HCT116 (cell line): ENCODE measurements around the gene TOX2. TPM values are rescaled to one million over a fixed set of nuclear protein-coding genes. Genes with fewer than 3 reads are reported as not detected.

Experiments
- ATAC-seq: fragments of 200-7000 bp; cut with Tn5 transposase; 2 replicates; pipeline ENCODE4 v1.9.1; 2020; ENCODE audit warnings: mild to moderate bottlenecking, moderate library complexity
- BruUV-seq: library from RNA; stranded (reverse); fragments of 400-500 nt; replicated peaks from 2 replicates; lab custom pipeline; 2021; lab: Mats Ljungman, UMichigan
- CTCF ChIA-PET: fragments of 300-600 bp; sonication (Branson Sonifier 250); formaldehyde crosslinking; loops from one replicate; lab custom pipeline; 2021; ENCODE audit warnings: antibody characterized with exemption; lab: Charles Lee
- POLR2A ChIA-PET: fragments of 300-600, 350-600 bp; sonication (Branson Sonifier 250); formaldehyde crosslinking; loops from one replicate; lab custom pipeline; 2021; ENCODE audit warnings: antibody characterized with exemption; lab: Charles Lee
- RAD21 ChIA-PET, 2 experiments: fragments of 300-600 bp; sonication (Branson Sonifier 250); formaldehyde crosslinking; loops; one replicate each; lab custom pipeline; 2023; ENCODE audit warnings: low total read pairs in 2 of 2; ENCODE audit not compliant: uncharacterized antibody in 2 of 2, unreplicated experiment in 2 of 2, low non-redundant PET in 1 of 2; lab: Charles Lee
- DNase-seq: peaks from one replicate; pipeline ENCODE4 v3.0.0-alpha.2; 2010; ENCODE audit warnings: low read depth, low spot score
- H2AFZ ChIP-seq: fragments of 200-600 bp; shearing (Covaris generic), sonication (generic); 2 replicates; pipeline ENCODE4 v1.6.1; 2017; ENCODE audit warnings: low read depth, mixed run types, mixed read lengths, antibody characterized with exemption, low read length; ENCODE audit not compliant: poor library complexity, severe bottlenecking
- H3K27ac ChIP-seq: 2 replicates; pipeline ENCODE4 v1.5.1; 2012; ENCODE audit warnings: low read depth, low read length
- H3K27me3 ChIP-seq: fragments of 200-600 bp; sonication (generic); 2 replicates; pipeline ENCODE4 v1.6.1; 2016; ENCODE audit warnings: mixed run types, low read length, mixed read lengths; ENCODE audit not compliant: insufficient read depth
- H3K36me3 ChIP-seq, 2 experiments: fragments of 200-500 bp in 1 of 2; fragments of 200-600 bp in 1 of 2; sonication (Bioruptor generic) in 1 of 2; sonication (generic) in 1 of 2; 2 replicates each; pipeline versions ENCODE4 v1.5.1 to v1.6.1; 2014 to 2016; ENCODE audit warnings: low read length in 2 of 2, inconsistent platforms in 1 of 2, mixed read lengths in 1 of 2, mixed run types in 1 of 2; ENCODE audit not compliant: insufficient read depth in 2 of 2, control insufficient read depth in 1 of 2
- H3K4me1 ChIP-seq, 2 experiments: fragments of 200-600 bp in 1 of 2; sonication (generic) in 1 of 2; 2 replicates each; pipeline versions ENCODE4 v1.5.1 to v1.6.1; 2012 to 2017; ENCODE audit warnings: low read length in 2 of 2, inconsistent platforms in 1 of 2, mild to moderate bottlenecking in 1 of 2, mixed read lengths in 1 of 2, mixed run types in 1 of 2, moderate library complexity in 1 of 2; ENCODE audit not compliant: insufficient read depth in 2 of 2, control insufficient read depth in 1 of 2
- H3K4me2 ChIP-seq: fragments of 200-600 bp; sonication (generic); 2 replicates; pipeline ENCODE4 v1.6.1; 2017; ENCODE audit warnings: mixed run types, low read length, mixed read lengths
- H3K4me3 ChIP-seq, 2 experiments: fragments of 200-600 bp in 1 of 2; sonication (generic) in 1 of 2; replicated peaks in 1 of 2; 2 replicates each; pipeline ENCODE4 v1.5.1; 2011 to 2016; ENCODE audit warnings: low read length in 2 of 2, control low read depth in 1 of 2, low read depth in 1 of 2, mild to moderate bottlenecking in 1 of 2, mixed read lengths in 1 of 2, mixed run types in 1 of 2
- H3K79me2 ChIP-seq: fragments of 200-600 bp; sonication (generic); 2 replicates; pipeline ENCODE4 v1.6.1; 2017; ENCODE audit warnings: mild to moderate bottlenecking, mixed run types, low read length, moderate library complexity, mixed read lengths; ENCODE audit not compliant: insufficient read depth
- H3K9ac ChIP-seq: fragments of 200-600 bp; sonication (generic); 2 replicates; pipeline ENCODE4 v1.6.1; 2016; ENCODE audit warnings: low read length, mixed read lengths
- H3K9me2 ChIP-seq: fragments of 200-600 bp; sonication (generic), shearing (Covaris generic); 2 replicates; pipeline ENCODE4 v1.6.1; 2017; ENCODE audit warnings: mixed run types, mild to moderate bottlenecking, moderate library complexity; ENCODE audit not compliant: insufficient read depth
- H3K9me3 ChIP-seq, 2 experiments: fragments of 200-500 bp in 1 of 2; fragments of 200-600 bp in 1 of 2; sonication (Bioruptor generic) in 1 of 2; sonication (generic) in 1 of 2; 2 replicates each; pipeline ENCODE4 v1.6.1; 2014 to 2017; ENCODE audit warnings: low read length in 2 of 2, mixed read lengths in 2 of 2, inconsistent platforms in 1 of 2, low read depth in 1 of 2, mild to moderate bottlenecking in 1 of 2, mixed run types in 1 of 2, moderate library complexity in 1 of 2; ENCODE audit not compliant: control insufficient read depth in 1 of 2, insufficient read depth in 1 of 2
- H4K20me1 ChIP-seq: fragments of 200-600 bp; sonication (generic), shearing (Covaris generic); 2 replicates; pipeline ENCODE4 v1.6.1; 2017; ENCODE audit warnings: mixed run types, mild to moderate bottlenecking, moderate library complexity; ENCODE audit not compliant: insufficient read depth
- ATF3 ChIP-seq: IDR thresholded peaks from 2 replicates; pipeline ENCODE4 v1.6.1; 2012
- CBX3 ChIP-seq: IDR thresholded peaks from 2 replicates; pipeline ENCODE4 v1.6.1; 2012; ENCODE audit warnings: low read depth
- CEBPB ChIP-seq: IDR thresholded peaks from 2 replicates; pipeline ENCODE4 v1.6.1; 2012; ENCODE audit warnings: low read depth
- CTCF ChIP-seq, 3 experiments: fragments of 200-600 bp in 1 of 3; sonication (generic) in 1 of 3; IDR thresholded peaks in 2 of 3; conservative IDR thresholded peaks in 1 of 3; 2 replicates each; pipeline ENCODE4 v1.5.1; 2012 to 2017; ENCODE audit warnings: low read depth in 2 of 3, low read length in 2 of 3, antibody characterized with exemption in 1 of 3, borderline replicate concordance in 1 of 3, control low read depth in 1 of 3, mild to moderate bottlenecking in 1 of 3, mixed read lengths in 1 of 3, mixed run types in 1 of 3, moderate library complexity in 1 of 3; ENCODE audit not compliant: insufficient read depth in 1 of 3
- EGR1 ChIP-seq: IDR thresholded peaks from 2 replicates; pipeline ENCODE4 v1.6.1; 2012; ENCODE audit warnings: low read depth
- ELF1 ChIP-seq: IDR thresholded peaks from 2 replicates; pipeline ENCODE4 v1.6.1; 2012; ENCODE audit warnings: low read depth, borderline replicate concordance
- EZH2 ChIP-seq: fragments of 200-600 bp; sonication (generic); IDR thresholded peaks from 2 replicates; pipeline ENCODE4 v1.6.1; 2017; ENCODE audit warnings: antibody characterized with exemption, mixed run types
- EZH2phosphoT487 ChIP-seq: fragments of 200-600 bp; IDR thresholded peaks from 2 replicates; pipeline ENCODE4 v1.6.1; 2018; ENCODE audit warnings: antibody characterized with exemption, borderline replicate concordance
- FOSL1 ChIP-seq: IDR thresholded peaks from 2 replicates; pipeline ENCODE4 v1.6.1; 2012; ENCODE audit warnings: low read depth
- JUND ChIP-seq: IDR thresholded peaks from 2 replicates; pipeline ENCODE4 v1.6.1; 2012
- MAX ChIP-seq: IDR thresholded peaks from 2 replicates; pipeline ENCODE4 v1.6.1; 2012
- POLR2A ChIP-seq: IDR thresholded peaks from 2 replicates; pipeline ENCODE4 v1.7.0; 2011; ENCODE audit warnings: borderline replicate concordance; ENCODE audit not compliant: insufficient read depth, insufficient read length; ENCODE audit errors: extremely low read depth
- POLR2AphosphoS5 ChIP-seq: IDR thresholded peaks from 2 replicates; pipeline ENCODE4 v1.6.1; 2011; ENCODE audit warnings: mild to moderate bottlenecking, low read depth, low read length, moderate library complexity
- RAD21 ChIP-seq: IDR thresholded peaks from 2 replicates; pipeline ENCODE4 v1.6.1; 2012; ENCODE audit warnings: low read depth, mild to moderate bottlenecking
- SIN3A ChIP-seq: IDR thresholded peaks from 2 replicates; pipeline ENCODE4 v1.6.1; 2012; ENCODE audit warnings: low read depth
- SP1 ChIP-seq: IDR thresholded peaks from 2 replicates; pipeline ENCODE4 v1.6.1; 2012; ENCODE audit warnings: low read depth
- SRF ChIP-seq: IDR thresholded peaks from 2 replicates; pipeline ENCODE4 v1.6.1; 2012; ENCODE audit warnings: low read depth
- YY1 ChIP-seq: IDR thresholded peaks from 2 replicates; pipeline ENCODE4 v1.6.1; 2011; ENCODE audit warnings: low read length, low read depth, moderate library complexity, mild to moderate bottlenecking; ENCODE audit not compliant: insufficient replicate concordance; ENCODE audit errors: extremely low read depth
- ZBTB33 ChIP-seq: IDR thresholded peaks from 2 replicates; pipeline ENCODE4 v1.6.1; 2011; ENCODE audit warnings: mild to moderate bottlenecking, low read length, moderate library complexity; ENCODE audit not compliant: insufficient replicate concordance; ENCODE audit errors: extremely low read depth
- ZFX ChIP-seq: fragments of 450-650 bp; IDR thresholded peaks from 2 replicates; pipeline ENCODE4 v1.6.1; 2017
- intact Hi-C: fragments of 100-400 bp; cut with micrococcal nuclease; formaldehyde crosslinking; loops from 2 replicates; pipeline ENCODE4 v1.10.0; 2022
- total RNA-seq: library from RNA; stranded (reverse); gene quantifications from one replicate; pipeline ENCODE4 v1.2.1, GENCODE V29; 2021; ENCODE audit not compliant: unreplicated experiment

TOX2 gene
- total RNA-seq, 1 experiment from 2014 or later, result 39.6 TPM

- Histone ChIP-seq H3K4me2 (no peak overlapping the region), H3K27me3 (no peaks in the 10 kb centered on the region), H3K9me3 (no peaks in the 10 kb centered on the region), H3K79me2 (no peaks in the 10 kb centered on the region), H4K20me1 (no peaks in the 10 kb centered on the region), H3K36me3 (no peaks in the 10 kb centered on the region), H3K27ac (no peak overlapping the region), H3K9me2 (no peaks in the 10 kb centered on the region; the same call in 1 of the 2 replicates), H3K4me1 (peaks cover 0 to 10% of the 10 kb centered on the region in 2 experiments; a peak in 2 of 4 replicates), H2AFZ (no peak overlapping the region), H3K9ac (no peak overlapping the region), H3K4me3 (no peak overlapping the region)
- intact Hi-C loops, result no loop called here
- POLR2A ChIA-PET, result interaction anchor here (1.3 kb wide), 1 partner anchor 449 kb away, joined by 3 read pairs; the partner anchor contains the start of gene SRSF6
- DNase-seq (no peak), ATAC-seq (no peak)
- CTCF ChIA-PET, result no interaction called here
- RAD21 ChIA-PET, result no interaction called here
- no TSS peak for BruUV-seq
- TF ChIP-seq POLR2AphosphoS5 (no peak), YY1 (no peak), ZBTB33 (no peak), ATF3 (no peak), CTCF (IDR thresholded peaks at IDR 0.05 in 2 of 3, conservative IDR thresholded peaks at IDR 0.05 in 1 of 3; ENCODE audit: borderline replicate concordance in 1 of 3, insufficient read depth in 1 of 3, low read depth in 2 of 3, low read length in 2 of 3) (no peak), SRF (no peak), MAX (no peak), SIN3A (no peak), FOSL1 (no peak), ELF1 (no peak), EZH2 (no peak), POLR2A (no peak), RAD21 (no peak), CEBPB (no peak), SP1 (no peak), CBX3 (no peak), ZFX (no peak), EGR1 (no peak), JUND (no peak), EZH2phosphoT487 (no peak)
Measured at GRCh38 chr20:43906505-43907034, 8.1 kb upstream of the TOX2 start.
